Fibroblast of skin of right quadriceps (primary cell): ENCODE data around the gene DHRS11.
A peak's percentile ranks its signal among the peaks of the same experiment; 100 is the strongest.
"Not testable (repeated sequence)": the region's sequence is repeated elsewhere in the genome, so short reads cannot be mapped to it uniquely, and the experiment has no call there.

Experiments
- DNase-seq: peaks from one replicate; pipeline ENCODE4 v3.0.0-alpha.2; 2013

The DHRS11 gene

DNA sequence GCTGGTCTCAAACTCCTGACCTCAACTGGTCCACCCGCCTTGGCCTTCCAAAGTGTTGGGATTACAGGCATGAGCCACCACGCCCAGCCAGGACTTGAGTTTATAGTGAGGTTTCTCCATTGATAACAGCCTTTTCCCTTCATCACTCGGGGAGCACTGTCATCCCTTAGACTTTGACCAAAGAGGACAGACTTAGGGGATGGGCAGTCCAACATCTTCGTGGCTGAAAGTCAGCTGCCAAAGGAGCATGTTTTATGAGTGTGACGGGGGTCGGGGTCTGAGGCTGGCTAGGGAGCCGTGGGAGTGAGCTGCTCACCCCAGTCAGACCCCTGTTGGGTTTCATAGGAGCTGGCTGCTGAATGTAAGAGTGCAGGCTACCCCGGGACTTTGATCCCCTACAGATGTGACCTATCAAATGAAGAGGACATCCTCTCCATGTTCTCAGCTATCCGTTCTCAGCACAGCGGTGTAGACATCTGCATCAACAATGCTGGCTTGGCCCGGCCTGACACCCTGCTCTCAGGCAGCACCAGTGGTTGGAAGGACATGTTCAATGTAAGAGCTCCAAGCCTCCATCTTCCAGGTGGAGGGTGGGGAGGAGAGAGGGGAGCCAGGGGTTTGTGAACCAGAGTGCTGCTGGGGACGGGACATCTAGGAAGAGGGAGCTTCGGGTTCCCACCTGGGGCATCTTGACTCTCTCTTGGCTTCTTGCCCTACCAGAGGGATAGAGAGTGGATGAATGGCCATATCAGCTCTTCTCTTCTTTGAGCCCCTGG, 3.1 kb downstream of the DHRS11 start:
- DNase-seq = no peak

- no peak for DNase-seq
Measured at GRCh38 chr17:36597226-36597625, 5.5 kb downstream of the DHRS11 start.

DNA sequence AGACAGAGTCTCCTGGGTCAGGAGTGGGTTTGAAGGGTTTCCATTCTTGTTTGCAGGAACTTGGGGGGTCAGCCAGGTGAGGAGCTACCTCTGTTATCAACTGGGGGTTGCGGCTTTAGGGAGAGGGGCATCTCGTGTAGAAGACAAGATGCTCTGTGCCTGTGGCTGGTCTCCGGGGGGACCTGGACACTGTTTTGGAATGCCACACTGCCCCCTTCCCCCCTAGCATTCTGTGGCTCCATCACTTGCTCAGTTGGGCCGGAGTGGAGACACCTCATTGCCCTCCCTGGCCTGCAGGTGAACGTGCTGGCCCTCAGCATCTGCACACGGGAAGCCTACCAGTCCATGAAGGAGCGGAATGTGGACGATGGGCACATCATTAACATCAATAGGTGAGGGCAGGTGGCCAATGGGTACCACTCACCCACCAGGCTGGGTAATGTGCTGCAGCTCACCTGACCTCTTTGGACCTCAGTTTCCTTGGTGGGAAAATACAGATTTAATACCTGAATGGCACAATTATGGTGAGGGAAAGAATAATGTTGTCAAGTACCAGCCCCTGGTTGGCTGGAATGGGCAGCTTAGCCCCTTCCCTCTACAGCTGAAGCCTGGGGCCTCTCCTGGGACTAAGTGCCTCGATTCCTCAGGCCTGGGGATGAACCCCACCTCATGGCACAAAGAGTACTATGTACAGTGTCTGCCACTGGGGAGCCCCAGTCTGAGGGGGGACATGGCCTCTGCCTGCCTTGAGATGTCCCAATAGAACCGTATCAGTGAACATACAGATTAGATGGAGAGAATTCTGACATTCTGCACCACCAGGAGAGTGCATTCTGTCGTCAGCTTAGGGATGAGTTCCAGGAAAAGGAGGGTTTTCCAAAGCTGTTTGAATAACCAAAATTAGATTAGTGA, 6.4 kb downstream of the DHRS11 start:
- DNase-seq = no peak

GRCh38 chr17:36598951-36599401, 7.3 kb downstream of the DHRS11 start:
- DNase-seq = no peak

GRCh38 chr17:36599546-36600250, 8.0 kb downstream of the DHRS11 start:
- no peak for DNase-seq

GRCh38 chr17:36600465-36600864, 8.8 kb downstream of the DHRS11 start:
- DNase-seq = no peak

DNA sequence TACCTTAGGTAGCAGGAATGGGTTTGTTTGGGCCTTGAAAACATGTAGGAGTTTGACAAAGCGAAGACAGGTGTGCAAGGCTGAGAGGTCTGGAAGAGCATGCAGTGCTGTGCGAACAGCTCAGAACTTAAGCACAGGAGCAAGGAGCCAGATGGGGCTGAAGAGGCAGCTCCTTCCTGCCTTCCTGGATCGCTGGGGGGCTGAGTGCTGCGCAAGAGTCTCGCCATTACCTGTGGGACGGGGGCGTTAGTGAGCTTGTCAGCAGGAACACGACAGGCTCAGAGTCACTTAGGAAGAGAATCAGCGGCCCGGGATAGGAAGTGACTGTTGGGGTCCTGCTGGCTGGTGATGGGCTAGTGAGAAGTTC, 9.2 kb downstream of the DHRS11 start:
- DNase-seq = no peak

- DNase-seq = peak; percentile 87
Measured at GRCh38 chr17:36601303-36602029, 9.8 kb downstream of the DHRS11 start, which contains the start of gene MRM1. MRM1 (plus strand) TSS chr17:36601583; CDS start chr17:36601811, 228 bp downstream.

DNA sequence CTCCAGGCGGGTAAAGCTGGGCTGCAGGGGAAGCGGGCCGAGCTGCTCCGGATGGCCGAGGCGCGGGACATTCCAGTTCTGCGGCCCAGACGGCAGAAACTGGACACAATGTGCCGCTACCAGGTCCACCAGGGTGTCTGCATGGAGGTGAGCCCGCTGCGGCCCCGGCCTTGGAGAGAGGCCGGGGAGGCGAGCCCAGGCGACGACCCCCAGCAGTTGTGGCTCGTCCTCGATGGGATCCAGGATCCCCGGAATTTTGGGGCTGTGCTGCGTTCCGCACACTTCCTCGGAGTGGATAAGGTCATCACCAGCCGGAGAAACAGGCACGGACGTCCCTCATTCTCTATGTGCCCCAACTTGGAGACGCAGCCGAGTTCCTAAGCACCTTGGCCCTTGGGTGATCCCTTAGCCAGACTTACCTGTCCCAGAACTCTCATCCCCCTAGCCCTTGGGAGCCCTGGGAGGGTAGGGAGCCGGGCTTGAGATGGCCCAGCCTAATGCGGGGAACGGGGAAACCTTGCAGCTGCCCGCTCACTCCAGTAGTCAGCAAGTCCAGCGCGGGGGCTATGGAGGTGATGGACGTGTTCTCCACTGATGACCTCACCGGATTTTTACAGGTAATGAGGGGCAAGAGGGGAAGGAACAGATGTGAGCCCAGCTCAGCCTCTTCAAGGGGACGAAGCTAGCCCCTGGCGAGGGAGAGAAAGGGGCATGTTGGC, 10.5 kb downstream of the DHRS11 start:
- no peak for DNase-seq

DNA sequence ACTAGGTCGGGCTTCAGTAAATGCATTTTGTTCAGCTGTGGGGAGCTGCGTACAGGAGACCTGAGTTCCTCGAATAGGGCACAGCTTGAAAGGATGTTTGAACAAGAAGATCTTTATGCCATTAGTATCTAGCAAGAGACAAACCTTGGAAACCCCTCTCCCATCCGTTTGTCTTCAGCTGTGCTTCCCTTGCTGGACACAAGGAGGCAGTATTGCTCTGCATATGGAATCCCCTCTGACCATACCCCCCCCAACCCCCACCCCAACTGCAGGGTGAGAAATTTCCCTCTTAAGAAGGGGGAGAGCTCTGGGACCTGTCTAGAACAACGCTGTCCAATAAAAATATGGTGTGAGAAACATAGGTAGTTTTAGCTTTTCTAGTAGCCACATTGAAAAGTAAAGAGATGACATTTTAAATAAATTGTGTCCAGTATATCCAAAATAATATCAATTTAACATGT, 11.3 kb downstream of the DHRS11 start:
- peak; percentile 69 for DNase-seq

- DNase-seq = not testable (repeated sequence)
Measured at GRCh38 chr17:36605028-36605427, 13.3 kb downstream of the DHRS11 start.

GRCh38 chr17:36608280-36608679, 16.6 kb downstream of the DHRS11 start:
- no peak for DNase-seq

DNA sequence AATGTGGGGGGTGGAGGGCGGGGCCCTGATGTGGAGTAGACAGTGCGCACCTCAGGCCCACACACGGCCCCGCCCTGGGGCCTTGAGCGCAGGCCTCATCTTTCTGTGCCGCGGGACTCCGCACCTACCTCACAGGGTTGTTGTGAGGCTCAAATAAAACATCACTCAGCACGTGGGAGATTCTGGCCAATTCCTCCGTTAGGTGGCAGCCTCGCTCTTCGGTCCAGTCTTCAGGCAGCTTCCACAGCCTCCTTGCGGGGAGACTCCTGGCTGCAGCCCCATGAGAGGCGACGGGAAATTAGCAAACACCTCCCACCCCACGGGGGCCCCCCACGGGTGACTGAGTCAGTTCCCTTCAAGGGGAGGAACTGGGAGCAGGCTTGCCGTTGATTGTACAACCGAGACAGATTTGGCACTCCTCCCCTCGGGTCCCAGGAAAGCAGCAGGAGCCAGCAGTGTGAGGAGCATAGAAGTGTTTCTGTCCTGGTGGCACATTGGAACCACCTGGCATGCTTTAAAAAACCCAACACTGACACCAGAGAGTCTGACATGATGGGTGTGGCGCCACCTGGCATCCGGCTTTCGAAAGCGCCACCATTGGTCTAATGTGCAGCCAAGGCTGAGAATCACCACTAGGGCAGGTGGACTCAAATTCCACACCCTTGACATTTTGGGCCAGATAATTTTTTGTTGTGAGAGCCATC, 17.3 kb downstream of the DHRS11 start:
- DNase-seq = peak; percentile 58

DNA sequence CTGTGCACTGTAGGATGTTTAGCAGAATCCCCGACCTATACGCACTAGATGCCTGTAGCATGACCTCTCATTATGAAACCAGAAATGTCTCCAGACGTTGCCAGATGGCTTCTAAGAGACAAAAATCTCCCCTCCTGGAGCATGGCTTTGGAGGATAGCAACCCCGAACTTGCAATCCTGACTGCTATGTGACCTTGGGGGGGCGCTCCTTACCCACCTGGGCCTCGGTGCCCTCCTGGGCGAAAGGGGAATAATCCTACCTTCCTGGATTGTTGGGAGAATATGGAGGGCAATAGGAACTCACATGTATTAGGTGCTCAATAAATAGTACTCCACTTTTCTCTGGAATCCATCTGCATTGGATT, 17.8 kb downstream of the DHRS11 start:
- DNase-seq = no peak

- DNase-seq = no peak
Measured at GRCh38 chr17:36610474-36610873, 18.8 kb downstream of the DHRS11 start.

- peak; percentile 55 for DNase-seq
Measured at GRCh38 chr17:36611345-36612072, 19.8 kb downstream of the DHRS11 start.

DNA sequence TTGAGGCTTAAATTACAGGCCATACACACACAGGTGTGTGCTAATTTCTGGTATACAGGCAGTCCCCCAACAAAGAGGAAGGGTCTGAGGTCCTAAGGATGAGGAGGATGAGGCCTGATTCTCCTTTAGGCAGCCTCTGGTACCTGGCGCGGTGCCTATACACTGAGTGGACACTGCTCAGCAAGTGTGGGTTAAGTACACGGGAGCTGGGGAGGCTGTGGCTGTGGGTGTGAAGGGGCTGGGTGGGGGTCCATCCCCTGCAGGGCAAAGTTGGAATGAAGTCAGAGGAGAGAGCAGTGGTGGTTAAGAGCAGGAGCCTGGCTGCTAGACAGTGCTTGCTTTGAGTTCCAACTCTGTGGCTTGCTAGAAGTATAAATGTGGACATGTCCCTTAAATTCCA, 20.6 kb downstream of the DHRS11 start:
- DNase-seq = no peak

- DNase-seq = no peak
Measured at GRCh38 chr17:36613155-36613554, 21.5 kb downstream of the DHRS11 start.

DNA sequence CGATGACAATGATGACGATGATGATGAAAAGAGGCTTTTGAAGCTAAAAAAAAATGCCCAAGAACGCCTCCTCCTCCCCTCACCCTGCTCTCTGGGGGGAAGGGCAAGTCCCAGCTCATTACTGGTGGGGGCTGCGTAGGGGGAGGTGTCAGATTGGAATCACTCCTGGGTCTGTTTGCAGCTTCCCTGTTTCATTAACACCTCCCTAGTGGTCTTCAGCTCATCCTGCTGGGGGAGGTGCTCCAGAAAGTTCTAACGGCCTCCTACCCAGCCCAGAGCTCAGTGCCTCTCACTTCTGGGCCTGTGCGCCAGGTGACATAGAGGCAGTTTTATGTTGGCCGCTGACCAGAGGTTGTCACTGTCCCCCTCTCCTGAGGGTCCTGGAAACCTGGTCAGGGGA, 22.4 kb downstream of the DHRS11 start:
- DNase-seq = no peak

DNA sequence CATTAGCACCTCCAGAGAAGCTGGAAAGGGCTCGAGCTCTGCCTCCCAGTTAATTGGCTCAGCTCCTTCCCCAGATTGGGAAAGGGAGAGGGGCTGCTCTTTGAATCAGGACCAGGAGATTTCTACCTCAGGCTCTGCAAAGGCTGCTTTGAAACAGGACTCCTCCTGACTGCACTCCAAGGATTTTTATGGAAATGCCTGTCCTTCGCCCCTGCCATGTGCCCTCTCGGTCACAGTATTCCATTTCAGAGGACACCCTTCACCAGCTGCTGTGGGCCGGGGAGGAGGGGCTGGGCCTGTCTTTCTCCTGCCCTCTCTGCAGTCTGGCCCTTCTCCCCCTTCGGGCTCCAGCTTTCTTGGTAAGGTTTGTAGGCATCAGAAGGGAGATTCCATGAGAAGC, 23.3 kb downstream of the DHRS11 start:
- DNase-seq = no peak
